ENCODE results near the gene PCDH9.
A peak's percentile ranks its signal among the peaks of the same experiment; 100 is the strongest.

PCDH9 gene

DNA sequence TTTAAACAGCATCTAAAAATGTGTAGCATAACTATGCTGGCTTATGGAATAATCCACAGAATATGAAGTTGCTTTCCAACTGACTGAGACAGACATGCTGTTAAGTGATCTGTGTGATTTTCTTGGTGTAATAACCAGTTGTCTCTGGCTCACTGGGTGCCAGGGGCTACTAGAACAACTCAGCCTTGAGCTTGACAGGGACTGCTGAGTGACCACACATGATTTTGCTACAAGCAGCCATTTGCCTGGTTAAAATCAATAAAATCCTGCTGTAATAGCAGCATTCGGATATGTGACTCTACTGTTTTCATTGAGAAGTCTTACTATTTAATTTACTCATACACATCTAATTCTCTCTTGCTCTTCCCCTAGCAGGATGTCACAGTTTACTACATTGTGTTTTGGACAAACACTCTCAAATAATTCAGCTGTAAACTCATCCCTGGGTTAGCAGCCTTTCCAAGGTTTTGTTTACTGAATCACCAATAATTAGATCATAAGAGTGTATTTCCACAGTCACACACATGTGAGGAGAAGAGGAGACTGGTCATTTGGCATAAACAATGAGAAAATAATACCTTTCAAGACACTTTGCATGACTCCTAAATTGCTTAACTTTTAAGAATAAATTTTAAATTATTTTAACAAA, 426.2 kb downstream of the PCDH9 start:
- Histone ChIP-seq H3F3A (ENCODE audit: insufficient read depth, low read length) (no peaks in the 10 kb centered on the region), H3K4me3 (ENCODE audit: low read depth, low read length, poor library complexity, severe bottlenecking) (peak overlapping the region; percentile 2), H3K9me3 (ENCODE audit: low read length) (0 out of 2 replicates have a peak, but pooled peaks cover 3% of the 10 kb centered on the region), H3K27ac (ENCODE audit: low read depth, low read length, poor library complexity, severe bottlenecking) (peak overlapping the region; percentile 58), H4K20me1 (ENCODE audit: insufficient read depth, low read length) (no peaks in the 10 kb centered on the region), H2AFZ (ENCODE audit: low read length) (peak overlapping the region; percentile 98), H3K36me3 (ENCODE audit: insufficient read depth, low read length) (no peaks in the 10 kb centered on the region), H3K4me2 (ENCODE audit: low read length) (peak overlapping the region; percentile 50), H3K27me3 (ENCODE audit: insufficient read depth, low read length) (no peaks in the 10 kb centered on the region), H3K79me2 (ENCODE audit: insufficient read depth, low read length) (no peaks in the 10 kb centered on the region), H3K9ac (ENCODE audit: low read length) (peak overlapping the region; percentile 3; the same call in 1 of the 2 replicates), H3K9me2 (ENCODE audit: low read depth, low read length) (no peaks in the 10 kb centered on the region), H3K4me1 (ENCODE audit: insufficient read depth, low read length, severe bottlenecking) (peaks cover 25% of the 10 kb centered on the region)
- no peak for TF ChIP-seq EZH2 (IDR thresholded peaks at IDR 0.05; ENCODE audit: borderline replicate concordance, low read length)
- TF ChIP-seq, protein P1, sequence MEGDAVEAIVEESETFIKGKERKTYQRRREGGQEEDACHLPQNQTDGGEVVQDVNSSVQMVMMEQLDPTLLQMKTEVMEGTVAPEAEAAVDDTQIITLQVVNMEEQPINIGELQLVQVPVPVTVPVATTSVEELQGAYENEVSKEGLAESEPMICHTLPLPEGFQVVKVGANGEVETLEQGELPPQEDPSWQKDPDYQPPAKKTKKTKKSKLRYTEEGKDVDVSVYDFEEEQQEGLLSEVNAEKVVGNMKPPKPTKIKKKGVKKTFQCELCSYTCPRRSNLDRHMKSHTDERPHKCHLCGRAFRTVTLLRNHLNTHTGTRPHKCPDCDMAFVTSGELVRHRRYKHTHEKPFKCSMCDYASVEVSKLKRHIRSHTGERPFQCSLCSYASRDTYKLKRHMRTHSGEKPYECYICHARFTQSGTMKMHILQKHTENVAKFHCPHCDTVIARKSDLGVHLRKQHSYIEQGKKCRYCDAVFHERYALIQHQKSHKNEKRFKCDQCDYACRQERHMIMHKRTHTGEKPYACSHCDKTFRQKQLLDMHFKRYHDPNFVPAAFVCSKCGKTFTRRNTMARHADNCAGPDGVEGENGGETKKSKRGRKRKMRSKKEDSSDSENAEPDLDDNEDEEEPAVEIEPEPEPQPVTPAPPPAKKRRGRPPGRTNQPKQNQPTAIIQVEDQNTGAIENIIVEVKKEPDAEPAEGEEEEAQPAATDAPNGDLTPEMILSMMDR (IDR thresholded peaks at IDR 0.05; ENCODE audit: low read length): no peak

DNA sequence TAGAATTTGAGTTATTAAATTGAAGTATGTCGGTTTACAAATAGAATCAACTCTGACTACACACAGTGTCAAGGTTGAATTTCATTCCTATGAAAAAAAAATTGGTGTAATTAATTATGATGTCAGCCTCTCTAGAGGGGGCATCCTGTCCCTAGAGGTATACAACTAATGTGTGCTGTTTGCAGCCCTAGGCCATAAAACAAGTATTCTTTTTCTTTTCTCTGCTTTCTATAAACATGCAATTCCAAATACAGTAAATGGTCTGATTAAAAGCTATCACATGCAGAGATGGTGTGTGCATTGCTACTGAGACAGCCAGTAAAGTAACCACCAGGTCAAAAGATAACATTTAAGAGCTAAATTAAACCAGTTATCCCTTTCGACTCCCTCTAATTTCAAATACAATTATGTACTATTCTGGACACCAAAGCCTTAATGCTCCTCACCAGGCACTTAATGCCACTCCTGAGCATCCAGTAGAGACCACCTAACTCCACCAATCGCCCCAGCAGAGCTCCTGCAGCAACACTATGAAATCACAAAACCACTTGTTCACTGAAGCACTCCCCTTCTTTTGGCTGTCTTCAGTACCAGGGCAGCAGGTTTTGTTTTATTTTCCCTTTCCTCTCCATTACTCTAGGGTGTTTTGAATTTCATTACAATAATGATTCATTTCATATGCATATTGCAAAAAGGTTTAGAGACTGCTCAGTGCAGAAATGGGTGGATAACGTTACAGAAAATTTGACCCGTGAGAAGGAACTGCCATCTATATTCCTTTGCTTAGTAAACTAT, 426.9 kb downstream of the PCDH9 start:
- peak overlapping the region; percentile 98 for H2AFZ ChIP-seq (ENCODE audit: low read length)
- H3K27ac ChIP-seq (ENCODE audit: low read depth, low read length, poor library complexity, severe bottlenecking): peak overlapping the region; percentile 58
- H4K20me1 ChIP-seq (ENCODE audit: insufficient read depth, low read length): no peaks in the 10 kb centered on the region
- no peaks in the 10 kb centered on the region for H3K79me2 ChIP-seq (ENCODE audit: insufficient read depth, low read length)
- no peaks in the 10 kb centered on the region for H3K36me3 ChIP-seq (ENCODE audit: insufficient read depth, low read length)
- peaks cover 25% of the 10 kb centered on the region for H3K4me1 ChIP-seq (ENCODE audit: insufficient read depth, low read length, severe bottlenecking)
- peak overlapping the region; percentile 3; the same call in 1 of the 2 replicates for H3K9ac ChIP-seq (ENCODE audit: low read length)
- peak overlapping the region; percentile 50 for H3K4me2 ChIP-seq (ENCODE audit: low read length)
- H3K9me3 ChIP-seq (ENCODE audit: low read length): 0 out of 2 replicates have a peak, but pooled peaks cover 3% of the 10 kb centered on the region
- H3K4me3 ChIP-seq (ENCODE audit: low read depth, low read length, poor library complexity, severe bottlenecking): peak overlapping the region; percentile 2
- no peaks in the 10 kb centered on the region for H3K27me3 ChIP-seq (ENCODE audit: insufficient read depth, low read length)
- TF ChIP-seq EZH2 (IDR thresholded peaks at IDR 0.05; ENCODE audit: borderline replicate concordance, low read length): no peak
- TF ChIP-seq, protein P1 (IDR thresholded peaks at IDR 0.05; ENCODE audit: low read length): no peak
- H3F3A ChIP-seq (ENCODE audit: insufficient read depth, low read length): no peaks in the 10 kb centered on the region
- no peaks in the 10 kb centered on the region for H3K9me2 ChIP-seq (ENCODE audit: low read depth, low read length)

DNA sequence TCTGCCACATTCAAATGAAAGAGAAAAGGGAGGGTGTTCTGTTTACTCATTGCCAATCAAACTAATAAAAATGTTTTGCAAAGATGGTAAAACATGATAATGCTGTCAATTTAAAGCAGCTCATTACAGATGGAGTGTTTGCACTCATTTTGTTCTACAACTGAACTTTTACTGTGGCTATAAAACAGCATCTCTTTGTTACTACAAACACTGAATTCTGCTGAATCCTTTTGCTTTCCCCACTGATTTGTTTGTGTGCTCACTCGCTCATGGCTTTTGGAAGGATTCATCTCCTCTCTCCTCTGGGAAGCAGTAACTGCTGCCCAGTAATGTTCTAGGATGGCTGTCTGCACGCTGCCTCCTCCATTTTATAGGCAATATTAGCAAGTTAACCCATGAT, 434.5 kb downstream of the PCDH9 start:
- Histone ChIP-seq H3K27ac (ENCODE audit: low read depth, low read length, poor library complexity, severe bottlenecking) (peak overlapping the region; percentile 85), H4K20me1 (ENCODE audit: insufficient read depth, low read length) (no peaks in the 10 kb centered on the region), H3K9ac (ENCODE audit: low read length) (no peak overlapping the region), H3K79me2 (ENCODE audit: insufficient read depth, low read length) (no peaks in the 10 kb centered on the region), H3K9me2 (ENCODE audit: low read depth, low read length) (no peaks in the 10 kb centered on the region), H3K4me3 (ENCODE audit: low read depth, low read length, poor library complexity, severe bottlenecking) (no peak overlapping the region), H3K36me3 (ENCODE audit: insufficient read depth, low read length) (no peaks in the 10 kb centered on the region; the same call in 1 of the 2 replicates), H3K4me2 (ENCODE audit: low read length) (no peak overlapping the region), H3K4me1 (ENCODE audit: insufficient read depth, low read length, severe bottlenecking) (peaks cover 33% of the 10 kb centered on the region), H3K27me3 (ENCODE audit: insufficient read depth, low read length) (no peaks in the 10 kb centered on the region), H3K9me3 (ENCODE audit: low read length) (no peaks in the 10 kb centered on the region), H3F3A (ENCODE audit: insufficient read depth, low read length) (0 out of 2 replicates have a peak, but pooled peaks cover under 1% of the 10 kb centered on the region), H2AFZ (ENCODE audit: low read length) (peak overlapping the region; percentile 79)
- no peak for TF ChIP-seq EZH2 (IDR thresholded peaks at IDR 0.05; ENCODE audit: borderline replicate concordance, low read length)
- TF ChIP-seq, protein P1 (IDR thresholded peaks at IDR 0.05; ENCODE audit: low read length): no peak

Data from OCI-LY1 (cell line).